ENCODE results near the gene MED17.

The MED17 gene

DNA sequence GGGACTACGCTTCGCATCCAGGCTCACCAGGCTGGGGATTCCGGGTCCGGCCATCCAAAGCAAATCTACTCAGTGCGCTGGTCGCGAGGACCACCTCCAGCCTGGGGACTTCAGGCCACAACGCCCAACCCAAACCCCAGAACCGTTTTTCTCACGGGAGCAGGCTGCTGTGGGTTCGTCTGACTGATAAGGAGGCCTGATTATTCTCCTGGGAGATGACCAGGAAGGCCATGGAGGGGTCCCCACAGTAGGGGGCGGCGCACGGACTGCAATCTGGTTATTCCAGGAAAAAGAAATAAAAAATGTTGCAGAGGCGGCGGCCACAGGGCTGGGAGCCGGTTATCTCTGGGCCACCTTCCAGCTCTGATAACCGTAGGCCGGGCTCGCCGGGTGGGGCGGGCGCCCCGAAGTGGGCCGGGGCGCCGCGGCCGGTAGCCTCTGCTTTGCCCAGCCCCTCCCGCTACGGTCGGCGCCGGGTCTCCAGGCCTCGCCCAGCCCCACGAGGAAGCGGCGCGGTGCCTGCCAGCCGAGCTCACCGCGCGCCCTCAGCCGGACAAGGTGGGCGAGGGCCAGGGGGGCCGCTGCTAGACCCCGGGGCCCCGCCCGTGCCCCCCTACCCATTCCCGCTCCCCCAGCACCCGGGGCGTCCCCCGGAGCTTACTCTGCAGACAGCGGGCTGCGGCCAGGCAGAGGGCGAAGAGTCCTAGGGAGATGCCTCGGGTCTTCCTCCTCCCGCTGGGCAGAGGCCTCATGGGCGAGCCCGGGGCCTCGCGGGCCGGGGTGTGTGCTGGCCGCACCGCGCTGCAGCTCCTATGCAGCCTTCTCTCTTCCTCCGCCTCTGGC is 65.9 kb downstream of the MED17 start:
- DNase-seq, result no peak

DNA sequence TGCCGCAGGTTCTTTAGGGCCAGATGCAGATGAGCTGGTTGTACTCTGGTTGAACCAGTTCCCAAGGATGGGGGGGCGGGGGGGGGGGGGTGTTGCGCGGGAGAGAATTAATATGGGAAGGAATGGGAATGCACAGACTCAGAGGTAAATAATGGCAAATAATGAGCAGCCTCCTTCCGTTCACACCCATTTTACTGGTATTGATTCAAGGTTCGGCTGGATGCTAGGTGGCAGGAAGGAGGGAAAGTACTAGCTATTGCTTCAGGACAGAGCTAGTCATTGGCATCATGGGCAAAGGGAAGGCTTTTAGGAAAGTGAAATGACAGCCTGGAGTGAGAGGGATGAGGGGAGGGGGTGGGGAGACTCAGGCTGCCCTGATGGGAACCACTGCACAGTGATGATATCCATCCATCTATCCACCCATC is 66.5 kb downstream of the MED17 start, which contains the start of gene VSTM5:
Gene VSTM5 (minus strand): TSS at position 25 of the 425 bp plus-strand sequence. CDS start 116 bp downstream, outside the sequence.
- no peak for DNase-seq

DNA sequence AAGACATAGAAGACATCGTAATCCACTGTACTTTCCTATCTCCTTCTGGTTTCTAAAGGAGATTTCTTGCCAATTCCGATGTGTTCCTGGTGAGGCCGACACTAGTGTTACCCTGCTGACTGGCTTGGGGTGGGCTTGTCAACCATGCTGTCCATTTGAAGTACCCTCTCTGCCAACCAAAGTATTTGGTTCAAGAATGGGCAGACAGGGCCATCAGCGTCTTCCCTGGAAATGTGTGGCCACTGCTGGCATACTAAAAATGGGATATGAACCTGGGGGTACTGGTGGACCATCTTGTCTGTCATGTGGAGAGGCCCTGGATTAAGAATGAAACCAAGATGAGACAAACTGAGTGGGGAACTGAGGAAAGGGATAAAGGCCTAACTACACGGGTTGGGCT is 68.2 kb downstream of the MED17 start:
- no peak for DNase-seq

DNA sequence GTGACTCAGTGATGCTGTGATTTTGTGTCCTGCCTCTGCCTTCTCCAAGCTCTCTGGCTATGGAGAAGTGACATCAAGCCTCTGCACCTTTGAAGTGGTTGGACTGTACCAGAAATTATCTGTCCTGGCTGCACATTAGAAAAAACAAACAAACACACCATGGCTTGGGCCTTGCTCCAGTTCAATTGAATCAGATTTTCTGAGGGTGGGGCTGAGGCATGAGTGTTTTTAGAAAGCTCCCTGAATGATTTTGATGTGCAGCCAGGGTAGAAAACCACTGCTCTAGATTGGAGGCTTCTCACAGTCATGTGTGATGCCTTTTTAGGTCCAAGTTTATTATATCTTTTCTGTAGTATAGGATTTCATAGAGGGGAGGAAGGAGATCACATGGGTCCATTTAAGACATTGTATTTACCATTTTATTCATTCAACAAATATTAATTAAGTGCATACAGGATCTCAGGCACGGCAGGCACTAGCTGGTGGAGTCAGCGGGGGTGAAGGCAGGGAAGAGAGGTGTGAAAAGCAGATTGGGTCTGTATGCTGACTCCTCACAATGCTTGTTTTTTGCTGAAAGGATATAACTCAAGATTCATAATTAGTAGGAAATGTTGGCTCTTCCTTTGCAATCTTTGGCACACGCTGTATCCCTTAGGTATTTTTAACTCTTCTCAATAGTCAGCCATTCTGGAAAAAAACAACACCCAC is 73.5 kb downstream of the MED17 start:
- no peak for DNase-seq

DNA sequence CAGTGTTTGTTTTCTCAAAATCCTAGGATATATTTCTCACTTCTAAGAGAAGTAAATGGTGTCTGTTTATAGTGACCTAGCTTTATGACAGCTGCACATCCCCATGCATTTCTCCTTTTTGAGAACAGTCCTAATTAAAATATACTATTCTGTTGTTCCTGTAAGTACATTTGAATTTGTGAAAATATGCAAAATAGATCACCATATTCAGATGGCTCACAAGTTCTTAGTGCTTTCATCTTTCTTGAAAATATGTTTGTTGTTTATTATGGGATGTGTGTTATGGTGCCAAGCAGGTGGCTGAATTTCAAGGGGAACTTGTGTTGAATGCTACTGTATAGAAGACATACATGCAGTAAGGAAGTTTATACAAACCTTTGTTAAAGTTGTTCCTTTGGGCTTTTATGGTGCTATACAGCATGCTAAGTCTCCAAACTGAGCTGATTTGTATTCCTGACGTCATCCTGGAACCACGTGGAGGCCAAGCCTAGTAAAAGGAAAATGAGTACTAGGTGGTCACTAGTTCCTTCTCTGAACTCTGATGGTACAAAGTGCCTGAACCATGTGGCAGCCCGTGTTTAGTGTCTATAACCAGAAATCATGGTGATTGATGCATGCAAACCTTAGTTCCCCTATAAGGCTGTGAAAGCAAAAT is 74.2 kb downstream of the MED17 start:
- DNase-seq, result no peak

DNA sequence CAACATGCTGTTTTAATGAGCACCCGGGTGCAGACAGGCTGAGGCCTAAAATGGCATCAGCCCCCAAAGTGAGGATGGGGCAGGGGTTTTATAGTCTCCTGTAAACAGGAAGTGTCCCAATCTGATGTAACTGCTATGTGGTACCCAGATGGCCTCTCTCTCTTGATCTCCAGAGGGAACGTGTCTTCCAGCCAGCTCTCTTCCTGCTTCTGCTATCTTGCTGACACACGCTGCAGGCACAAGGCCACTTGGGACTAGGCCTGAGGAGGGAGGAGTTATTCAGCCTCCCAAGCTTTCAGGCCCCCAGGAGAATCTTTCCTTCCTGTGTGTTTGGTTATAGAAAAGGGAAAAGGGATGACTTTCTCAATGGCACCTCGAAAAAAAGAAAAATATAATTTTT is 77.7 kb downstream of the MED17 start:
- DNase-seq, result no peak
